HG02981 (cell line): ENCODE results near the gene LYPD1.

Source experiments
- ATAC-seq: cut with Tn5 transposase; IDR thresholded peaks from one replicate; pipeline ENCODE4 v1.9.1; 2021; ENCODE audit warnings: mild to moderate bottlenecking, moderate library complexity; ENCODE audit not compliant: unreplicated experiment

LYPD1 gene

DNA sequence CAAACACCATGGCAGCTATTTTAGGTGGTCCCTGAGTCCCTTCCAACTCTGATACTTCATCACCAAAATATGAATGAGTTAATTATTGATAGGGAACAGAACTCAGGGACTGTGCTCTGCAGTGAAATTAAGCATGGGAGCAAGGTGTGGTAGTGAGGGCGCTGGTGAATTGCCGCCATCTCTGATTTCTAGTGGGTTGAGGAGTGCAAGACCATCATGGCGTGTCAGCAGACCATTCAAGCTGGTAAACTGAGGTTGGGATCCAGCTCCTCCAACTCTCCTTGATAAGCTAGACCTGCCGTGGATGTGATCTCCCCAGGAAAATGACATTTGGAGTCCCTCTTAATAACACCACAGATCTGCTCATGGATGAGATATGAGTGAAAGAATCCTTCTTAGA is 70.4 kb downstream of the LYPD1 start:
- ATAC-seq = no peak

DNA sequence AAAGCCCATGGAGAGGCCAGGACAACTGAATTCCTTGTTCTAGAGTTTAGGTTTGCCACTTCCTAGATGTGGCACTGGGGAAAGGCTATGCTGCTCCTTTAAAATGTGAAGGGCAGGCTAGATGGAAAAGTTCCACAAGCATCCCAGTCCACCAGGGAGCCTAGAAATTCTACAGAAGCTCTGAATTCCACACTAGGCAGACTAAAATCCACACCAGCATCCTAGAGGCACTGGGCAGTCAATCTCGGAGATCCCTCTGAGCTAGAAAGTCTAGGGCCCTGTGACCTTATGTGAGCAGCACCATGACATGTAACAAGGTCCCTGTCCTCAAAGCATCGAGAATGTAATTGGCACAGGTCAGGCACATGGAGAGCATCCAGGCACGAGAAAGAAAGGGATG is 71.5 kb downstream of the LYPD1 start:
- no peak for ATAC-seq

DNA sequence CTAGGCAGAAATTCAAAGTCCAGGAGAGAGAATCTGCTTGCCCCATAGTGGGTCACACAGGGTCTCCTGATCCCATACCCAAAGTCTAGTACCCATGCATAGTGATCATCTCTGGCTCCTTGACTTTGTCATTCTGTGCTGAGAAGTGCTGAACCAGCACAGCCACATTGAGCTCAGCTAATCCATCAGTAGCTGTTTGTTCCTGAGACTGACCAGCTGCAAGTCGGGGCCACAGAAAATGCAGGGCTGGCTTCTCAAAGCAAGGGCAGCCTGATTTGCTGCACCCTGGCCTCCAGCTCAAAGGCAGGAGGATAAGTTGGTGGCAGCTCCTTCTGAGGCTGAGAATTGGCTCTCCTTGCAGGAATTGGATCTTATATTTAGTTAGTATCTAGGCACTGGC is 72.2 kb downstream of the LYPD1 start:
- no peak for ATAC-seq

DNA sequence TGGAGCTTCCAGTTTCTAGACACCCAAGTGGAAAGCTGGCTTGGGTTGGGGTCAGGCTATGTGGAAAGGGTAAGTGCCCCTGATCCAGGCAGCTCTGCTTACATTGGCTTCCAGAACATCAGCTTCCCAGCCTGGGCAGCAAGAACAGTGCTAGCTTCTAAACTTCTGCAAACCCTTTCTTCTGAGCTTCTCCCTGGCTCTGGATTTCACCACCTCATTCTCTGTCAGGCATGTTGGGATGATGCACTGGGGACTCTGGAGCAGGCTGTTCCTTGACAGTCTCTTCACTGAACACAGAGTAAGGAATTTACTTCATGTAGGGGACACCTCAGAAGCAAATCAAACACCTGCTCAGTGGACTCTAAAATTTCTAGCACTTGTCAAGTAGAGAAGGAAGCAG is 72.8 kb downstream of the LYPD1 start:
- no peak for ATAC-seq

DNA sequence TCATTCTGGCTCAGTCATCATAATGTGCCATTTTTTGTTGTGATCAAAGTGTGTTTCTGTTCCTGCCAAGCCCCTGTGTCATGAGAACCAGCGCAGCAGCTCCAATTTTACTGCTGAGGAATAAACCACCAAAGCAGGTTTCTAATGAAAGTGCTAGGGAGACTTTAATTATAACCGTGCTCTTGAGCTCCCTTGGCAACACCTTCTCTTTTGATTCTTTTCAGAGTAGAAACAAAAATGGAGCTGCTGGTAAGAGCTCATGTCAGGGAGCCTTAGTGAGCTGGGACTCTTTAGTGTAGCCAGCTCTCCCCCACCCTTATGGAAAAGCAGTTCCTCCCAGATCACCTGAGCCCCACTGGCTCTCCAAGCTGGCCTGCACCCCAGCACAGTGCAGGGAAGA is 74.3 kb downstream of the LYPD1 start:
- ATAC-seq = no peak

DNA sequence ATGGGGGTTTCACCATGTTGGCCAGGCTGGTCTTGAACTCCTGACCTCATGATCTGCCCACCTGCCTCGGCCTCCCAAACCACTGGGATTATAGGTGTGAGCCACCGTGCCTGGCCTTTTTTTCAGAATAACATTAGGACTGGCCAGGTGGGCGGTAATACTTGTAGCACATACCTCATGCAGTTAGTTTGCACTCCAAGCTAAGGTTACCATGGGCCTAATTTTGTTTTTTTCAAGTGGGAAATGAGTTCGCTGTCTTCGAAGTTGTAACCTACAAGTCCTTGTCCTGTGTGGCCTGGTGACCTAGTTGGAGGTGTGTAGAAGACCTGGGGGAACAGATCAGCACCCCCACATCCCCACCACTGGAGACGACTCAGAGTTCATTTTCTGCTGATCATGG is 74.8 kb downstream of the LYPD1 start:
- ATAC-seq = no peak
